VCaP (cell line): ENCODE results near the gene ZNF664.

Experiments
- H3K27ac ChIP-seq: fragments of 450-650 bp; 2 replicates; pipeline ENCODE4 v1.5.1; 2017
- TF ChIP-seq, protein P1 (sequence below): fragments of 450-650 bp; conservative IDR thresholded peaks from 2 replicates; pipeline ENCODE4 v1.5.1; 2017; ENCODE audit warnings: mild to moderate bottlenecking, moderate library complexity

ZNF664 gene

DNA sequence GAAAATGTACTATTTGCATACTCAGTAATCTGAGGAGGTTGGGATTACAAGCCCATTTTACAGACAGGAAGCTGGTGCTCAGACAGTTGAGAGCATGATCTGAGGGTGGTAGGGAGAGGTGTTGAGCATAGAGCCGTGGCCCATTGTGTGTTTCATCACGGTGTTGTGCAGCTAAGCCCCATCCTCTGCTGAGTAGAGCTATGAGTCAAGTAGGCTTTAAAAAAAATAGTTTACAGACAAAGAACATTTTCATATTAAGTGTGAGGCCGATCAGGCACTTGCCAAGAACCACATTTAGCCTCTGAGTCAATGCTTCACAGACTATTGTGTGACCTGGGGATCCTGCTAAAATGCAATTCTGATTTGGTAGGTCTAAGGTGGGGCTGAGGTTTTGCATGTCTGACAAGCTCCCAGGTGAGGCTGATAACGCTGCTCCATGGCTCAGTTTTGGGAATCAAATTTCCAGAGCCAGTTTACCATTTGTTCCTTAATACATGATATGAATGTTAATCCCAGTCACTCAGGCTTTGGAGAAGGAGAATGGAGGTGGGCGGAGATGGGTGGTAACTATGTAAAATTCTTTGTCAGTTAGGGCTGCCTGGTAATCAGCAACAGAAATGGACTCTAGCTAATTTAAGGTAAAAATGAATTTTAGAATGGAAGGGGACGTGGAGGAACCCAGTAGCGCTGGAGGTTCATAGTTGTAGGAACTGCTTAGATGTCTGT, 22.2 kb downstream of the ZNF664 start:
- TF ChIP-seq, protein P1, sequence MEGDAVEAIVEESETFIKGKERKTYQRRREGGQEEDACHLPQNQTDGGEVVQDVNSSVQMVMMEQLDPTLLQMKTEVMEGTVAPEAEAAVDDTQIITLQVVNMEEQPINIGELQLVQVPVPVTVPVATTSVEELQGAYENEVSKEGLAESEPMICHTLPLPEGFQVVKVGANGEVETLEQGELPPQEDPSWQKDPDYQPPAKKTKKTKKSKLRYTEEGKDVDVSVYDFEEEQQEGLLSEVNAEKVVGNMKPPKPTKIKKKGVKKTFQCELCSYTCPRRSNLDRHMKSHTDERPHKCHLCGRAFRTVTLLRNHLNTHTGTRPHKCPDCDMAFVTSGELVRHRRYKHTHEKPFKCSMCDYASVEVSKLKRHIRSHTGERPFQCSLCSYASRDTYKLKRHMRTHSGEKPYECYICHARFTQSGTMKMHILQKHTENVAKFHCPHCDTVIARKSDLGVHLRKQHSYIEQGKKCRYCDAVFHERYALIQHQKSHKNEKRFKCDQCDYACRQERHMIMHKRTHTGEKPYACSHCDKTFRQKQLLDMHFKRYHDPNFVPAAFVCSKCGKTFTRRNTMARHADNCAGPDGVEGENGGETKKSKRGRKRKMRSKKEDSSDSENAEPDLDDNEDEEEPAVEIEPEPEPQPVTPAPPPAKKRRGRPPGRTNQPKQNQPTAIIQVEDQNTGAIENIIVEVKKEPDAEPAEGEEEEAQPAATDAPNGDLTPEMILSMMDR = no peak
- no peak overlapping the region for H3K27ac ChIP-seq

DNA sequence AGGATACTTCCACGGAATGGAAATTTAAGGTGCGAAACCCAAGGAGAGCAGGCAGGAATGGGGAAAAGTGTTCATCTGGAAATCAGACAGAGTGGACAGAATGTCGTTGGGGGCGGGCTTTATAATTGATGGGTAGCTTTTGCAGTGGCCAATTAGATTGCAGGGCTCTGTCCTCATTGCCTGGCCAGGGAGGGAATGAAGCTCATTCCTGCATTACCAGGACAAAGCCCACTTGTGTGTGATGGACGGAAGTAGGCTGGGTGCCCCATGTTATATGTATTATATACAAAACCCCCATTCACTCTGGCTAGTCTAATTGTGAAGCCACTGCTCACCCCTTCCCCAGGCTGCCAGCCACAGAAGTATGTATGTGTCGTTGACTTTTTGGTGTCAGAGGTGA, 23.6 kb downstream of the ZNF664 start:
- TF ChIP-seq, protein P1 = no peak
- no peak overlapping the region for H3K27ac ChIP-seq

DNA sequence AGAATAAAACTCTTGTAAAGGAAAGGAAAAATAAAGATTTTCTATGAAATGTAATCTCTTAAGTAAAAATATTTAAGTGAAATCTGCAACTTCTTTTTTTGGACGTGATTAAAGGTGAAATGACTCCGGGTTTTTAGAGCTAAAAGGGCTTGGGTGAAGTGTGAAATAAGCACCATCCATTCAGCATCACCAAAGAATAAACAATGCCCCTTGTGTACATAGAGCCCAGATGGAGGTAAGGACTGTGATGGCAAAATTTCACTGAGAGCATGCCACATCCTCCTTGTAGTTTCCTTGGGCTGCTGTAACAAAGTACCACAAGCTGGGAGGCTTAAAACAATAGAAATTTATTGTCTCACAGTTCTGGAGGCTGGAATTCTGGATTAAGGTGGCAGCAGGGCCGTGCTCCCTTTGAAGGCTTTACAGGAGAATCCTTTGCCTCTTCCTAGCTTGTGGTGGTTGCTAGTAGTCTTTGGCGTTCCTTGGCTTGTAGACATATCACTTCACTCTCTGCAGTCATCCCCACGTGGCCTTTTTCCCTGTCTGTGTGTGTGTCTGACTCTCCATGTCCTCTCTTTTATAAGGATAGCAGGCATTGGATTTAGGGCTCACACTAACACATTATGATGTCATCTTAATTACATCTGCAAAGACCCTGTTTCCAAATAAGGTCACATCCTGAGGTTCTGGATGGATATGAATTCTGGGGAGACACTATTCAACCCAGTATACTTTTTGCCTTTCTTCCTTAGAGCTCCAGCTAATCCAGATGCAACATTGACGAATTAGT, 24.2 kb downstream of the ZNF664 start:
- TF ChIP-seq, protein P1 = no peak
- no peak overlapping the region for H3K27ac ChIP-seq

DNA sequence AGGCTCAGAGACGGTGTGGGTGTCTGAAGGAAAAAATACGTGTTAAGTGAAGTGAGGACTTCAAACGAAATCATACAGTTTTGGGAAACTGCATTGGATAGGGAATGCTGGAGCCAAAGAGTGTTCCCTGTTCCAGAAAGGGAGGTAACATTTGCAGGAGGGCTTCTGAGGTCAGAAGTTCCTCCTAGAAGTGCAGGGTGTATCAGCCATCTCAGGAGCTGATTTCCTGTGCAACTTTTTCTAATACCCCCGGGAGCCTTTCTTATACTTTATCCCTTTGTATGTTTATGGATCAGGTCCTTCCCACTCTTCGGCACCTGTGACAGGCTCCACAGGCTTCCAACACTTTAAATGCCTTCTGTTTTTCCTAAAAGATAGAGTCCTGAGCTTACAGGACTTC, 24.9 kb downstream of the ZNF664 start:
- no peak overlapping the region for H3K27ac ChIP-seq
- TF ChIP-seq, protein P1 = no peak

DNA sequence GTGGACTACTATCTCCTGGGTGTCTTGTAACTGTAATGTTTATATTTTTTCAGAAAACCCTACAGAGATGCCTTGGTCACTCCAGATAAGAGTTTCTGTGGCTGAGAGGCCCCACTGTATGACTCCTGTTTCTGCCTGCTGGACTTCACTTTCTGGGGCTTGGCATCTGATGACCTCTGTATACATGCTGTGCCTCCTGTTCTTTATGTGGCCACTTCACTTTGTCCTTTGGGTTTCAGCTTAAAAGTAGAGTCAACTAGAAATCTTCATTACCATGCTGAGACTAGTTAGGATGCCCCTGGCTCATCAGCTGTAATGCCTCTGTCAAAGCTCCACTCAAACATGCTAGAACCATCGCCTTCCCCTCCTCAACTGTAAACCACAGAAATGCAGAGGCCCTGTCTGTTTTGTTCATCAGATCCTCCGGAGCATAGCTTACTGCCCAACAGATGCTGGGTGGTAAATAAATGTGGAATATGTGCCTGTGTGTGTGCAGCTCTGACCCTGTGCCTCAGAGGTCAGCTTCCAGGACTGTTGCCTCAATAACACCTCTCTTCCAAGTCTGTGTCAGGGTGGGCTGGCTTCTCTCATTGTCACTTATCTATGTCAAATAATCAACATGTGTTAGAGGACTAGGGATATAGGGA, 25.5 kb downstream of the ZNF664 start:
- TF ChIP-seq, protein P1 = no peak
- H3K27ac ChIP-seq = no peak overlapping the region

DNA sequence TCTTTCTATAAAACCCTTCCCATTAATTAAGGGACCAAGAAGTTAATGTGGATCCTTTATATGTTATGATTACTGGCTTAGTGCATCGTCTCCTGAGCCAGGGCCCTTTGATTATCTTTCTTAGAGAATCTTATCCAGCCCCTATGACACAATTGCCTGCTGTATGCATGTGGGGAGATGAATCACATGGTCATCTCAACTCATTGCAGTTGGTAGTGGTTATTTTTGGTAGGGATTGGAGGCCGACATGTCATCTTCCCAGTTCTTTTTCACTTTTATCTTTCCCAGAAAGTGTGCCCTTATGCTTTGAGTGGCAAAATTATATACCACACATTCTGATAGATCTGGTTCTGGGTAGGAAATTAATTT, 26.0 kb downstream of the ZNF664 start:
- no peak overlapping the region for H3K27ac ChIP-seq
- TF ChIP-seq, protein P1 = no peak

DNA sequence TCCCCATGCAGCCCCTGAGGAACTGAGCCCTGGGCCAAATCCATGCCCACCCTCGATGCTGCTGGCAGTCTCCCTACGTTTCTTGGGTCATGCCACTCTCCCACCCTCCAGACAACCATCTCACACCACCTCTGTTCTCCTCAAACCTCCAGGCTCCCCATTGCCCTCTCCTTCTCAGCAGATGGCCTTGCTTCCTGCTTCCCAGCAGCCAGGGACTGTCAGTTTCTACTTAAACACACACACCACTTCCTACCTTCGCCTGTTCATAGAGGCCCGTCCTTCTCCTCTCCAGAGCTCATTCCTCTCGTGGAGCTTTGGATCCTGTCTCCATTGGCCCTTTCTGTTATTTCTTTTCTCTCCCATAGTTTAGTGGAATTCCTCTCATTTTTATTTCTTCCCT, 27.1 kb downstream of the ZNF664 start:
- H3K27ac ChIP-seq = no peak overlapping the region
- TF ChIP-seq, protein P1 = no peak
